A673 (cell line): Measurements from ENCODE around the gene SATB2.

Source experiments
- CTCF ChIP-seq: fragments of 300-800, 200-600 bp; sonication (generic); conservative IDR thresholded peaks from 2 replicates; pipeline ENCODE4 v1.5.1; 2017; ENCODE audit warnings: low read depth, mild to moderate bottlenecking, antibody characterized with exemption, low read length, moderate library complexity, mixed read lengths
- EZH2 ChIP-seq: fragments of 200-600 bp; sonication (generic); IDR thresholded peaks from 2 replicates; pipeline ENCODE4 v1.6.1; 2017; ENCODE audit warnings: borderline replicate concordance, low read depth, mild to moderate bottlenecking, mixed read lengths, antibody characterized with exemption, low read length; ENCODE audit not compliant: poor library complexity, severe bottlenecking

GRCh38 chr2:199392363-199392762, 65.4 kb downstream of the SATB2 start:
- TF ChIP-seq CTCF (no peak), EZH2 (no peak)
